Endothelial cell (in vitro differentiated cells): Measurements from ENCODE around the gene LTB4R. TPM values are rescaled to one million over a fixed set of nuclear protein-coding genes. Genes with fewer than 3 reads are reported as not detected.

ENCODE experiments used
- DNase-seq: peaks from one replicate; pipeline ENCODE4 v3.0.0; 2021; ENCODE audit warnings: low spot score
- H3K27ac Mint-ChIP-seq: one replicate; pipeline ENCODE4 v1.8.0; 2021; ENCODE audit warnings: mixed read lengths, inconsistent platforms; ENCODE audit not compliant: unreplicated experiment
- H3K27me3 Mint-ChIP-seq: one replicate; pipeline ENCODE4 v1.8.0; 2021; ENCODE audit warnings: mild to moderate bottlenecking, moderate library complexity, mixed read lengths, inconsistent platforms; ENCODE audit not compliant: unreplicated experiment
- H3K36me3 Mint-ChIP-seq: one replicate; pipeline ENCODE4 v1.8.0; 2021; ENCODE audit warnings: mild to moderate bottlenecking, low read depth, mixed read lengths, inconsistent platforms; ENCODE audit not compliant: unreplicated experiment
- H3K4me1 Mint-ChIP-seq: one replicate; pipeline ENCODE4 v1.8.0; 2021; ENCODE audit warnings: mild to moderate bottlenecking, mixed read lengths, inconsistent platforms; ENCODE audit not compliant: unreplicated experiment
- H3K4me3 Mint-ChIP-seq: one replicate; pipeline ENCODE4 v1.8.0; 2021; ENCODE audit warnings: mild to moderate bottlenecking, mixed read lengths, inconsistent platforms; ENCODE audit not compliant: unreplicated experiment
- H3K9me3 Mint-ChIP-seq: one replicate; pipeline ENCODE4 v1.8.0; 2021; ENCODE audit warnings: mixed read lengths, inconsistent platforms; ENCODE audit not compliant: unreplicated experiment
- CTCF ChIP-seq: fragments of 200-600 bp; sonication (generic); IDR thresholded peaks from one replicate; pipeline ENCODE4 v1.5.0; 2021; ENCODE audit warnings: antibody characterized with exemption; ENCODE audit not compliant: unreplicated experiment
- total RNA-seq: library from RNA; stranded (reverse); fragmentation: NEBNext Ultra II Directional; extraction: Animal tissue kit (Norgen Biotek cat#: 25700); gene quantifications from one replicate; pipeline ENCODE4 v1.2.1, GENCODE V29; 2021; ENCODE audit not compliant: unreplicated experiment

Gene LTB4R
- total RNA-seq, 1 donor from 2014 or later, result 9.5 TPM

DNA sequence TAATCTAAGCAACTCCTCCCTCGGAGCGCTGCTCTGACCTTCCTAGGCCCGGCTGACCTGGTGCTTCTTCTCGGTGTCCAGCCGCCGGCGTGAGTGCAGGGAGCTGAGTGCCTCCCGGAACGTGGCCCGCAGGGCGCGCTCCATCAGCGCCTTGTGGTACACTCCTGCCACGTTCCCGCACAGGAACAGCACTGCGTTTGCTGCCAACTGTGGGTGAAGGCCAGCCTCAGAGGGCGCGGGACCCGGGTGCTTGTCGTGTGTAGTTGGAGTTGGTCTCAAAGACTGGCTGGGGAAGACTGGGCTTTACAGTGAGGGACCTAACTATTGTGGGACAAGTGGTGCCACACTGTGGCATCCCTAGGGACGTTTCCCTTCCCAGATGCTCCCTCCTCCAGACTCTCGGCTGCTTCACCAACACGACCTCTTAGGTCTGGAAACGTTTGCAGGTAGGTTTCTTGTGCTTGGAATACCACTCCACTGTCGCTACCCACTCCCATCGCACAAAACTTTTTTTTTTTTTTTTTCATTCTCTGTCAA, 20.5 kb downstream of the LTB4R start:
- Mint-ChIP-seq H3K4me3 (peak overlapping the region; percentile 68), H3K27ac (no peak overlapping the region), H3K27me3 (peaks cover 27% of the 10 kb centered on the region), H3K36me3 (peaks cover 20% of the 10 kb centered on the region), H3K4me1 (peaks cover 46% of the 10 kb centered on the region), H3K9me3 (no peaks in the 10 kb centered on the region)
- no peak for DNase-seq
- no peak for TF ChIP-seq CTCF

GRCh38 chr14:24332268-24332993, 21.1 kb downstream of the LTB4R start:
- peak overlapping the region; percentile 79 for H3K4me3 Mint-ChIP-seq
- H3K27ac Mint-ChIP-seq, result no peak overlapping the region
- H3K4me1 Mint-ChIP-seq, result peaks cover 44% of the 10 kb centered on the region
- peak; percentile 64 for DNase-seq
- peak; percentile 54 for TF ChIP-seq CTCF
- no peaks in the 10 kb centered on the region for H3K9me3 Mint-ChIP-seq
- peaks cover 20% of the 10 kb centered on the region for H3K36me3 Mint-ChIP-seq
- peaks cover 29% of the 10 kb centered on the region for H3K27me3 Mint-ChIP-seq

GRCh38 chr14:24334431-24335291, 23.4 kb downstream of the LTB4R start, which contains the start of gene ADCY4:
ADCY4 (minus strand) TSS chr14:24335071; CDS start chr14:24334652, 419 bp downstream.
- H3K9me3 Mint-ChIP-seq, result no peaks in the 10 kb centered on the region
- H3K4me1 Mint-ChIP-seq, result peaks cover 43% of the 10 kb centered on the region
- H3K27ac Mint-ChIP-seq, result peak within 1 kb of the TSS; percentile 89
- DNase-seq, result peak; percentile 51
- no peak for TF ChIP-seq CTCF
- H3K27me3 Mint-ChIP-seq, result peaks cover 40% of the 10 kb centered on the region
- H3K4me3 Mint-ChIP-seq, result peak within 1 kb of the TSS; percentile 98
- peaks cover 20% of the 10 kb centered on the region for H3K36me3 Mint-ChIP-seq

DNA sequence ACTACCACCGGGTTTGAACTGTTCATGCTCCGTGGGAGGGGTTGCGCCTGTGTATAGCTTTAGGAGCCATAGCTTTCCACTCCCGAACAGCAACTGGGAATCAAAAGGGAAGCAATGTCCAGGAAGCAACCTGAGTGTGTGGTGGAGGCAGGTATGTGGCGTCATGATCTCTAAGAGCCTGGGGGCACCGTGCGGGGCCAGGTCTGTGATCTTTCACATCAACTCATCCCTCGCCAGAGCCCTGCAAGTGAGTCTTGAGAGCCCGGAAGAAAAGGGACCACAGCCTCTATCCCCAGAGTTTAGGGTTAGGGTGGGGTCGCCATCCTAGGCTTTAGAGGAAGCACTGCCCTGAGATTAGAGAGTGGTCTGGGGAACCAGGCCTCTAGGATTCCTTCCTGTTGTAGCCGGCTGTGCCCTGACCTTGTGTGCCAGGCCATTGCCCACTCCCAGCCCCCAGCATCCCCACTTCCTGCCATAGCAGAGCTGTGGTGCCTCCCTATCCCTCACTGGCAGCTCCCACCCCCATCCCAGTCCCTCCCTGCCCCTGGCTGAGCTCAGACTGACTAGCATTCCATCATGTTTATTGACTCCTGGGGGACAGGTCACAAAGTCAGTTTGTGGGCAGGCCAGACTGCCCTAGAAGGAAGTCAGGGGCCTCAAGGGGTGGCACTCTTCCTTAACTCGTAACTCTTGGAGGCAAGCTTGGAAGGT, 24.3 kb downstream of the LTB4R start:
- peak overlapping the region; percentile 90 for H3K4me3 Mint-ChIP-seq
- no peaks in the 10 kb centered on the region for H3K9me3 Mint-ChIP-seq
- H3K27me3 Mint-ChIP-seq, result peaks cover 38% of the 10 kb centered on the region
- peak overlapping the region; percentile 48 for H3K27ac Mint-ChIP-seq
- no peak for TF ChIP-seq CTCF
- peaks cover 34% of the 10 kb centered on the region for H3K4me1 Mint-ChIP-seq
- H3K36me3 Mint-ChIP-seq, result peaks cover 10% of the 10 kb centered on the region
- no peak for DNase-seq
